GM18505 (cell line): ENCODE measurements around the gene ADAMTS17.
"Not testable (repeated sequence)": the region's sequence is repeated elsewhere in the genome, so short reads cannot be mapped to it uniquely, and the experiment has no call there.

Experiments used
- ATAC-seq: cut with Tn5 transposase; IDR thresholded peaks from one replicate; pipeline ENCODE4 v1.9.1; 2021; ENCODE audit not compliant: unreplicated experiment
- POLR2A ChIP-seq: IDR thresholded peaks from 4 replicates; pipeline ENCODE4 v1.6.1; 2011; ENCODE audit warnings: borderline replicate concordance; ENCODE audit not compliant: insufficient read depth, insufficient read length; ENCODE audit errors: extremely low read depth

ADAMTS17 gene

GRCh38 chr15:100346866-100347512 lies 5.2 kb upstream of the ADAMTS17 start:
- TF ChIP-seq POLR2A: no peak
- no peak for ATAC-seq

GRCh38 chr15:100345438-100345837 lies 3.7 kb upstream of the ADAMTS17 start:
- no peak for ATAC-seq
- no peak for TF ChIP-seq POLR2A

- no peak for TF ChIP-seq POLR2A
- no peak for ATAC-seq
Observed at GRCh38 chr15:100343251-100343650, 1.5 kb upstream of the ADAMTS17 start.

- ATAC-seq: peak; percentile 4
Observed at GRCh38 chr15:100341239-100341749, 481 bp downstream of the ADAMTS17 start.

GRCh38 chr15:100340721-100341238 lies 995 bp downstream of the ADAMTS17 start:
- TF ChIP-seq POLR2A: no peak
- ATAC-seq: no peak

More at GRCh38 chr15:100341239-100341749, 481 bp downstream of the ADAMTS17 start:
- no peak for TF ChIP-seq POLR2A

- no peak for TF ChIP-seq POLR2A
- no peak for ATAC-seq
Observed at GRCh38 chr15:100339999-100340398, 1.8 kb downstream of the ADAMTS17 start.

- not testable (repeated sequence) for ATAC-seq
Observed at GRCh38 chr15:100339451-100339850, 2.3 kb downstream of the ADAMTS17 start.

- no peak for TF ChIP-seq POLR2A
- ATAC-seq: no peak
Observed at GRCh38 chr15:100338971-100339444, 2.8 kb downstream of the ADAMTS17 start.

GRCh38 chr15:100338247-100338646 lies 3.5 kb downstream of the ADAMTS17 start:
- ATAC-seq: no peak

GRCh38 chr15:100337096-100338044 lies 4.4 kb downstream of the ADAMTS17 start:
- no peak for TF ChIP-seq POLR2A
- no peak for ATAC-seq

More at GRCh38 chr15:100338247-100338646, 3.5 kb downstream of the ADAMTS17 start:
- no peak for TF ChIP-seq POLR2A

- TF ChIP-seq POLR2A: no peak
- no peak for ATAC-seq
Observed at GRCh38 chr15:100336061-100336460, 5.7 kb downstream of the ADAMTS17 start.

- TF ChIP-seq POLR2A: no peak
- ATAC-seq: no peak
Observed at GRCh38 chr15:100335335-100335999, 6.3 kb downstream of the ADAMTS17 start.

- TF ChIP-seq POLR2A: no peak
- ATAC-seq: no peak
Observed at GRCh38 chr15:100334905-100335304, 6.9 kb downstream of the ADAMTS17 start.

GRCh38 chr15:100334456-100334855 lies 7.3 kb downstream of the ADAMTS17 start:
- ATAC-seq: no peak
- TF ChIP-seq POLR2A: no peak

GRCh38 chr15:100334015-100334414 lies 7.8 kb downstream of the ADAMTS17 start:
- ATAC-seq: no peak
- no peak for TF ChIP-seq POLR2A
